Measurements from ENCODE around the gene PID1.

The PID1 gene

DNA sequence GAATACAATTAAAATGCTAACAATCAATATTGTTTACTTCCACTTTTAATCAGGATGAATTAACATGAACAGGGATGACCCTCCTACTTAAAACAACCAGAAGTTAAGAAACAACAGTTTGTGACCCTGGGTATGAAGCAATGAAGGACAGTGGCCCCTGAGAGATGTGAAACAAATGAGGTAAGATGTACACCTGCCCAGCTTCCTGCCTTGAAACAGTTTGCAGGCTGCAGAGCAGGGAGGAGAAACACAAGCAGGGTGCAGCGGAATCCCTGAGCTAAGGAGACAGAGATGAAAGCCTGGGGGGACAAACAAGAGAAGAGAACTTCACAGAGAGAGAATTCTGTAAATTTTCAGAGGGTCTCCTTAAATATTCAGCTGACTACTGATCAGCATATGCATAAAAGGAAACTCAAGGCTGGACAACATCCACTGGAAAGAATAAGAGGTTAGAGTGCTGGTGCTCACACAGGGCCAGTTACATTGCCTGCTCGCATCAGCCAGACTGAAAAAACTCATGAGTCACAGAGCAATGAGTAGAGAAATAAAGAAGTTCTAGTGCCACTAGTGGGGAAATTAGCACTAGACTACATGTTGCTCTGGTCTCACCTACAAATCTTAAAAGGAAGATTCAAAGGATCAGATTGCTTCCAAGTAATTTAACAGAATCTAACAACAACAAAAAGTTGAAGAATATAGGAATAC, 106.4 kb downstream of the PID1 start:
- no peak for DNase-seq (ENCODE audit: low read depth)

DNA sequence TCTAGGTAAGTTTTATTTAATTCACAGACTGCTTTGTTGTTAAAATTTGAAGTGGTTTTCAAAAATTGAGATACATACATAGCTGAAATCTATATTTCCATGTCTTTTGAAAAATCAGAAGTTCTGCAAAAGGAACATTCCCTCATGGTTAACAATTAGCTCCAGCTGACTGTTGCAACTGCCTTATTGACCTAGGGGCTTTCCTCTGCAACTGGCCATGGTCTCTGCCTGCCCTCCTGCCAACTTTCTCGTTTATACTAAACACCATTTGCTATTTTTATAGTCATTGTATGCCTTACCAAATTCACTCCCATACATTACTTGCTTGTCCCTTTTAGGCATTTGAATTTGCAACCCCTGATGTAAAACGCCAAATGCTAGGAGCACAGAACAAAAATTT, 107.2 kb downstream of the PID1 start:
- DNase-seq (ENCODE audit: low read depth): no peak

- DNase-seq (ENCODE audit: low read depth): no peak
Measured at GRCh38 chr2:229162015-229162414, 109.1 kb downstream of the PID1 start.

- no peak for DNase-seq (ENCODE audit: low read depth)
Measured at GRCh38 chr2:229160984-229161383, 110.1 kb downstream of the PID1 start.

DNA sequence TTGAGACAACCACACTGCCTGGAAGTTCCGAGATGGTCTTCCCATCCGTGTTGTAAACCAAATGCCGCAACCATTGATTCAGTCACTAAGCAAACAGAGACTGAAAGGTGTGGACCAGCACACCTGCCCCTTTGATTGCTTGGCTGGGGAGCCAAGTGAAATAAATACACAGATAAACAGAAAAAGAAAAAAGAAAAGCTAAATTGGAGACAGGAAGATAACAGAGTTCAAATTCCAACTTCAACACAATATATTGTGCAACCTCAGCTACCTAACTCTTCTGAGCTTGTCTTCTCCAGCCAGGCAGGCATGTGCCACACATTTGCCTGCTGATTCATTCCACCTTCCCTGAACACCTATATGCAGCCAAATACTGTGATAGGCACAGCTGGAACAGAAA, 110.9 kb downstream of the PID1 start:
- no peak for DNase-seq (ENCODE audit: low read depth)

GRCh38 chr2:229159405-229159804, 111.7 kb downstream of the PID1 start:
- no peak for DNase-seq (ENCODE audit: low read depth)

GRCh38 chr2:229154381-229154780, 116.7 kb downstream of the PID1 start:
- no peak for DNase-seq (ENCODE audit: low read depth)

- DNase-seq (ENCODE audit: low read depth): no peak
Measured at GRCh38 chr2:229153951-229154350, 117.1 kb downstream of the PID1 start.

GRCh38 chr2:229153267-229153666, 117.8 kb downstream of the PID1 start:
- no peak for DNase-seq (ENCODE audit: low read depth)

DNA sequence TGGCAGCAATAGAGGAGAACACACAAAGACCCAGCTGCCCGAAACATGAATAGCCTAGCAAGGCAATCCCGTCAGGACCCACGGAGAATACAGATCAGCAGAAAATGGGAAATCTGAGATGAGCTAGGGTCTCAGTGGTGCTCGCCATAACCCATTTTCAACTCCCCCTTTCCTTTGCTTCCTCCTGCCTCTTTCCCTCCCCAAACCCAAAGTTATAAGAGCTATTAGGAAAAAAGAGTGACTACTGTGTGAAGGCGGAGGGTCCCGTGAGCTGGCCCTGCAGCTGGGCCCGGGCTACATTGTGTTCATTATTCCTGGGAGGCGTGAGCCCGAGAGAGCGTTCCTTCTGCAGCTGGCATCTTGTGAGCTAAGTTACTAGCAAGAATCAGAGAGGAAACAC, 118.4 kb downstream of the PID1 start:
- no peak for DNase-seq (ENCODE audit: low read depth)

- DNase-seq (ENCODE audit: low read depth): no peak
Measured at GRCh38 chr2:229150317-229150716, 120.8 kb downstream of the PID1 start.

DNA sequence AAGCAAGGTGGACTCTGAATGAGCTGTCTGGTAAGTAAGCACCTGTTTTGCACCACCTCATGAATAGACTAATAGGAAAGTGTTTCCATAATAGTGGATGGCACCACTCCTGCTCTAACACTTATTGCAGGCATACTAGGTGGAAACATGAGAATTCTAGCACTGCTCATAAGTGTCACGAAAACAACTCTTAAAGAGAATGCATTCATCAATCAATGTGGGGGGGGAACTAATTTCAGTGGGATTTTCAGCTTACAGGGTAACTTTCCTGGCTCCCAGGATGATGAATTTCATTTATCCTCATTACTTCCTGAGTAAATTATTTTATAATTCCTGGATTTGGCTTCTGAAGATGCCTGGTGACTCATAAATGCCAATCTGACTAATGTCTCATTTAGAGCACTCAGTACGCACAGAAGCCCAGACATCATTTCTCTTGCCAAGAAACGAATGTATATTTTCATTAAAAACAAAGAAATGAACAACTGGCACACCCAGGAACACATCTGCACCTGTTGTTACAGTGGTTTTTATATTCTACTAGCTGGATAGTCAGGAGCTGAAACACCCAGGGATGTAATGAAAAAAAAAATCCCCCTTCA, 129.6 kb downstream of the PID1 start:
- DNase-seq (ENCODE audit: low read depth): peak; percentile 68

- no peak for DNase-seq (ENCODE audit: low read depth)
Measured at GRCh38 chr2:229137639-229138038, 133.4 kb downstream of the PID1 start.

- DNase-seq (ENCODE audit: low read depth): no peak
Measured at GRCh38 chr2:229137066-229137465, 134.0 kb downstream of the PID1 start.

- no peak for DNase-seq (ENCODE audit: low read depth)
Measured at GRCh38 chr2:229133155-229133772, 137.8 kb downstream of the PID1 start.

DNA sequence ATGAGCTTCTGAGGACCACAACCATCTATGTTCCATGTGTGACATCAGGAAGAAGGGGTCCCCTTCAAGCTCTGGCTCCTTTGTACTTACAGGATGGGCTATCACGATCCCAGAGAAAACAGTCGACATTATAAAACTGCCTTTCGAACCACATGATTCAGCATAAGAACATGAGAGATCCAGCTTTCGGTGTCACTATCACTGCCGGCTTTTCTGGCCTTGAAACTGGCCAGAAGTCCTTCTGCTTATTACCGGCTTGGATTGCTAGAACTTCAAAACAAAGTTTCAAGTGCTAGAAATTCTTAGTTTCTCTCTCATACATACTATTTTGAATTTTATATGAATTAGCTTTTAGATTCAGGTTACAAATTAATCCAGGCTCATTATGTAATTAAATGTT, 138.9 kb downstream of the PID1 start:
- DNase-seq (ENCODE audit: low read depth): no peak

- DNase-seq (ENCODE audit: low read depth): no peak
Measured at GRCh38 chr2:229130522-229130921, 140.6 kb downstream of the PID1 start.

GRCh38 chr2:229129738-229130371, 141.2 kb downstream of the PID1 start:
- DNase-seq (ENCODE audit: low read depth): no peak

GRCh38 chr2:229127471-229127870, 143.6 kb downstream of the PID1 start:
- no peak for DNase-seq (ENCODE audit: low read depth)

DNA sequence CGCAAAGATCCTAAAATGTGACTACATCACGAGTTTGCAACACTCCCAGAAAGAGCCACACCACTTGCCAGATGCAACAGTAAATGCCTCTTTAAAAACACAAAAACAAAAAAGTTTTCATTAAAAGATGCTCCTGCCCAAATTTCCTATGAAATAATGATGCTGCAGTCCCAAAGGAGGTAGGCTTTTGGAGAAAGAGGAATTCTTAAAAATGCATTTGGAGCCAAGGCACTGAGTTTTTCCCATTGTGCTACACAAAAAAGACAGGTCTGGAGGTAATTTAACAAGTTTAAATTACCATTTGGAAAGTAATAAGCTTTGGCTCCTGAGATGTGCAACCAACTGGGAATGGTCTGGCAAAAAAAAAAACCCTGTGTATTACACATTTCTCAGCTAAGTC, 145.0 kb downstream of the PID1 start:
- DNase-seq (ENCODE audit: low read depth): no peak

DNA sequence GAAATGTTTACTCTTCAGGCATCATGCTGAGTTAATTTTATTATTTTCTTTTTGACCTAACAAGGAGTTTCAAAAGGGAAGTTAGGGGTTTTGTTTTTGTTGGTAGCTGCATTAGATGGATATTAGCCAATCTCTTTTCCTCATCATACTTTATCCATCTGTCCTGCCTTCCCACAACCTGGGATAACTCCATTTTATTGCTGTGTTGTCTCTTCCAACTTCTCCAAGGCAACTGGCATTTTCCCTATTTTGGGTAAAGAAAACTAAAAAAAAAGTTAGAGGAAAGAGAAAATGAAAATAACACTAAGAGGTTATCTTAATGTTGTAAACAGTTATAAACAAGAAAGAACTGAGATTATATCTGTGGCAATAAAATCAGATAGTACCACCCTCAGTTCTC, 147.0 kb downstream of the PID1 start:
- DNase-seq (ENCODE audit: low read depth): no peak

- no peak for DNase-seq (ENCODE audit: low read depth)
Measured at GRCh38 chr2:229118927-229119326, 152.2 kb downstream of the PID1 start.

DNA sequence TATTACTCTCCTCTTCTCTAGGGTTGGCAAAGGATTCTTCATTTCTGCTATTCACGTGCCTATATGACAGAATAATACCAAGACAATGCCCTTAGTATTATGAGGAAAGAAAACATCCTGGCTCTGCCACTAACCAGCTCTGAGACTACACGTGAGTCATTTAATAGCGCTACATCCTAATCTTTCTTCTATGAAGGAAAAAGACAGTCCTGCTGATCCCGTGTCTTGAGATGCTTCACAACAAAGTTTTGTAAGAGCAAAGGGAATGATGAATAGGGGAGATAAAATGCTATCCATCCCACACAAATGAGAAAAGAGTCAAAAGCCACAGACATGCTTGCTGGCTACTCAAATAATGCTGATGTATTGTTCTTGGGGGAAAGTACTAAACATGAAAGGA, 152.8 kb downstream of the PID1 start:
- no peak for DNase-seq (ENCODE audit: low read depth)
